ENCODE results near the gene GRK5.

The GRK5 gene

GRCh38 chr10:119362122-119362521 is 154.8 kb downstream of the GRK5 start:
- Histone ChIP-seq H3K9me3 (ENCODE audit: insufficient read depth, low read depth, low read length) (no peaks in the 10 kb centered on the region), H3K4me2 (ENCODE audit: low read depth, low read length, poor library complexity, severe bottlenecking) (no peak overlapping the region)
- TF ChIP-seq EZH2phosphoT487 (IDR thresholded peaks at IDR 0.05; ENCODE audit: borderline replicate concordance): no peak
- no peak for TF ChIP-seq CTCF (conservative IDR thresholded peaks at IDR 0.05; ENCODE audit: low read length)

GRCh38 chr10:119364645-119365600 is 157.6 kb downstream of the GRK5 start:
- H3K4me3 ChIP-seq (ENCODE audit: low read length, poor library complexity, severe bottlenecking): no peak overlapping the region
- no peak for TF ChIP-seq CTCF (conservative IDR thresholded peaks at IDR 0.05; ENCODE audit: low read length)
- TF ChIP-seq EZH2phosphoT487 (IDR thresholded peaks at IDR 0.05; ENCODE audit: borderline replicate concordance): no peak
- no peaks in the 10 kb centered on the region; the same call in 1 of the 2 replicates for H3K79me2 ChIP-seq (ENCODE audit: insufficient read depth, low read length)
- H3K4me2 ChIP-seq (ENCODE audit: low read depth, low read length, poor library complexity, severe bottlenecking): no peak overlapping the region
- no peaks in the 10 kb centered on the region for H3K9me2 ChIP-seq (replicated peaks; ENCODE audit: low read depth, low read length)
- H3K36me3 ChIP-seq (ENCODE audit: insufficient read depth, low read length): peaks cover 3% of the 10 kb centered on the region; the same call in 1 of the 2 replicates
- H3F3A ChIP-seq (ENCODE audit: low read depth): no peaks in the 10 kb centered on the region
- no peaks in the 10 kb centered on the region for H4K20me1 ChIP-seq (ENCODE audit: insufficient read depth, low read length, poor library complexity, severe bottlenecking)
- peaks cover 10% of the 10 kb centered on the region for H3K4me1 ChIP-seq (ENCODE audit: insufficient read depth, low read length, poor library complexity, severe bottlenecking)
- no peaks in the 10 kb centered on the region for H3K27me3 ChIP-seq (ENCODE audit: insufficient read depth, low read length, poor library complexity, severe bottlenecking)
- no peak overlapping the region for H3K9ac ChIP-seq (ENCODE audit: low read depth, low read length, poor library complexity, severe bottlenecking)
- H3K9me3 ChIP-seq (ENCODE audit: insufficient read depth, low read depth, low read length): no peaks in the 10 kb centered on the region
- H2AFZ ChIP-seq (ENCODE audit: low read length): no peak overlapping the region

More at GRCh38 chr10:119362122-119362521, 154.8 kb downstream of the GRK5 start:
- Histone ChIP-seq H3K9me2 (replicated peaks; ENCODE audit: low read depth, low read length) (no peaks in the 10 kb centered on the region), H3K27me3 (ENCODE audit: insufficient read depth, low read length, poor library complexity, severe bottlenecking) (no peaks in the 10 kb centered on the region), H3K4me1 (ENCODE audit: insufficient read depth, low read length, poor library complexity, severe bottlenecking) (peaks cover 3% of the 10 kb centered on the region), H3K9ac (ENCODE audit: low read depth, low read length, poor library complexity, severe bottlenecking) (no peak overlapping the region), H3F3A (ENCODE audit: low read depth) (no peaks in the 10 kb centered on the region), H3K36me3 (ENCODE audit: insufficient read depth, low read length) (peaks cover 3% of the 10 kb centered on the region; the same call in 1 of the 2 replicates), H3K4me3 (ENCODE audit: low read length, poor library complexity, severe bottlenecking) (no peak overlapping the region), H3K79me2 (ENCODE audit: insufficient read depth, low read length) (no peaks in the 10 kb centered on the region; the same call in 1 of the 2 replicates), H4K20me1 (ENCODE audit: insufficient read depth, low read length, poor library complexity, severe bottlenecking) (no peaks in the 10 kb centered on the region), H2AFZ (ENCODE audit: low read length) (no peak overlapping the region)

- no peak for TF ChIP-seq EZH2phosphoT487 (IDR thresholded peaks at IDR 0.05; ENCODE audit: borderline replicate concordance)
- no peak for TF ChIP-seq CTCF (conservative IDR thresholded peaks at IDR 0.05; ENCODE audit: low read length)
- Histone ChIP-seq H3K4me1 (ENCODE audit: insufficient read depth, low read length, poor library complexity, severe bottlenecking) (peaks cover 16% of the 10 kb centered on the region), H3F3A (ENCODE audit: low read depth) (no peaks in the 10 kb centered on the region), H3K9me2 (replicated peaks; ENCODE audit: low read depth, low read length) (no peaks in the 10 kb centered on the region), H2AFZ (ENCODE audit: low read length) (no peak overlapping the region), H3K9ac (ENCODE audit: low read depth, low read length, poor library complexity, severe bottlenecking) (no peak overlapping the region), H4K20me1 (ENCODE audit: insufficient read depth, low read length, poor library complexity, severe bottlenecking) (no peaks in the 10 kb centered on the region), H3K9me3 (ENCODE audit: insufficient read depth, low read depth, low read length) (no peaks in the 10 kb centered on the region), H3K4me3 (ENCODE audit: low read length, poor library complexity, severe bottlenecking) (no peak overlapping the region), H3K4me2 (ENCODE audit: low read depth, low read length, poor library complexity, severe bottlenecking) (no peak overlapping the region), H3K79me2 (ENCODE audit: insufficient read depth, low read length) (no peaks in the 10 kb centered on the region), H3K36me3 (ENCODE audit: insufficient read depth, low read length) (peaks cover 3% of the 10 kb centered on the region; the same call in 1 of the 2 replicates), H3K27me3 (ENCODE audit: insufficient read depth, low read length, poor library complexity, severe bottlenecking) (no peaks in the 10 kb centered on the region)
Observed at GRCh38 chr10:119365773-119366599, 158.6 kb downstream of the GRK5 start.

Measured in Loucy (cell line).